DOHH2 (cell line): ENCODE results near the gene SCGB1C1.

Experiments used
- H3F3A ChIP-seq: fragments of 200-600 bp; sonication (generic), shearing (Covaris generic); 2 replicates; pipeline ENCODE4 v1.6.0; 2016; ENCODE audit warnings: antibody characterized with exemption, mild to moderate bottlenecking; ENCODE audit not compliant: control insufficient read depth, insufficient read depth
- H3K27ac ChIP-seq: fragments of 200-600 bp; sonication (generic); 2 replicates; pipeline ENCODE4 v1.5.1; 2014; ENCODE audit warnings: low read depth, mild to moderate bottlenecking, low read length, moderate library complexity
- H3K27me3 ChIP-seq: fragments of 200-600 bp; sonication (generic); 2 replicates; pipeline ENCODE4 v1.6.1; 2014; ENCODE audit warnings: mild to moderate bottlenecking, low read length, mixed read lengths; ENCODE audit not compliant: control insufficient read depth
- H3K36me3 ChIP-seq: fragments of 200-600 bp; sonication (generic); 2 replicates; pipeline ENCODE4 v1.6.1; 2014; ENCODE audit warnings: mild to moderate bottlenecking, low read length, moderate library complexity, mixed read lengths; ENCODE audit not compliant: control insufficient read depth
- H3K4me1 ChIP-seq: fragments of 200-600 bp; sonication (generic); 2 replicates; pipeline ENCODE4 v1.6.1; 2014; ENCODE audit warnings: mild to moderate bottlenecking, low read length, mixed read lengths; ENCODE audit not compliant: control insufficient read depth
- H3K4me2 ChIP-seq: fragments of 200-600 bp; sonication (generic); 2 replicates; pipeline ENCODE4 v1.6.0; 2014; ENCODE audit warnings: mild to moderate bottlenecking, low read length, moderate library complexity
- H3K4me3 ChIP-seq: fragments of 200-600 bp; sonication (generic); 2 replicates; pipeline ENCODE4 v1.5.1; 2014; ENCODE audit warnings: mild to moderate bottlenecking, low read length, mixed read lengths
- H3K79me2 ChIP-seq: fragments of 200-600 bp; sonication (generic); 2 replicates; pipeline ENCODE4 v1.6.1; 2014; ENCODE audit warnings: mild to moderate bottlenecking, low read length, mixed read lengths; ENCODE audit not compliant: control insufficient read depth
- H3K9me2 ChIP-seq: fragments of 200-600 bp; sonication (generic); replicated peaks from 2 replicates; pipeline ENCODE4 v1.6.1; 2014; ENCODE audit warnings: mild to moderate bottlenecking, low read length, mixed read lengths; ENCODE audit not compliant: control insufficient read depth
- H3K9me3 ChIP-seq: fragments of 200-600 bp; sonication (generic); 2 replicates; pipeline ENCODE4 v1.6.1; 2014; ENCODE audit warnings: antibody characterized with exemption, low read length, mixed read lengths; ENCODE audit not compliant: control insufficient read depth, insufficient read depth
- H4K20me1 ChIP-seq: fragments of 200-600 bp; sonication (generic); 2 replicates; pipeline ENCODE4 v1.6.0; 2014; ENCODE audit warnings: low read depth, mild to moderate bottlenecking, antibody characterized with exemption, low read length, moderate library complexity; ENCODE audit not compliant: control insufficient read depth, insufficient read depth
- EZH2phosphoT487 ChIP-seq: fragments of 200-600 bp; sonication (generic); IDR thresholded peaks from 2 replicates; pipeline ENCODE4 v1.6.1; 2017; ENCODE audit warnings: borderline replicate concordance, mild to moderate bottlenecking, antibody characterized with exemption, low read length, moderate library complexity, mixed read lengths
- TF ChIP-seq, protein P1 (sequence below): fragments of 200-600 bp; sonication (generic); IDR thresholded peaks from one replicate; pipeline ENCODE4 v1.5.1; 2014; ENCODE audit warnings: antibody characterized with exemption, mild to moderate bottlenecking, low read depth, low read length; ENCODE audit not compliant: poor library complexity, severe bottlenecking

Gene SCGB1C1

DNA sequence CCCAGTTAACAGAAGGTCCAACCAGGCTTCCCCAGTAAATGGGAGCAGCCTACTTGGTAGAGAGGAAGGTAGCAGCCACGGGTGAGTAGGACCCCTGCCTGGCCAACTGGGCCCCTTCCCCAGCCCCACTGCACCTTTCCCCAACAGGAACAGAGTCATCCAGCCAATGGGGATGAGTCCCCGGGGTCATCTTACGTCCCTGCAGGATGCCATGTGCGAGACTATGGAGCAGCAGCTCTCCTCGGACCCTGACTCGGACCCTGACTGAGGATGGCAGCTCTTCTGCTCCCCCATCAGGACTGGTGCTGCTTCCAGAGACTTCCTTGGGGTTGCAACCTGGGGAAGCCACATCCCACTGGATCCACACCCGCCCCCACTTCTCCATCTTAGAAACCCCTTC, 21.2 kb downstream of the SCGB1C1 start:
- Histone ChIP-seq H4K20me1 (peaks cover 11% of the 10 kb centered on the region), H3K9me2 (no peaks in the 10 kb centered on the region), H3K9me3 (no peaks in the 10 kb centered on the region), H3K79me2 (peaks cover 26% of the 10 kb centered on the region), H3K4me1 (peaks cover 14% of the 10 kb centered on the region), H3K4me2 (no peak overlapping the region), H3K27me3 (no peaks in the 10 kb centered on the region), H3F3A (peaks cover 4% of the 10 kb centered on the region; the same call in 1 of the 2 replicates), H3K27ac (no peak overlapping the region), H3K36me3 (peaks cover 72% of the 10 kb centered on the region), H3K4me3 (no peak overlapping the region)
- no peak for TF ChIP-seq EZH2phosphoT487
- TF ChIP-seq, protein P1, sequence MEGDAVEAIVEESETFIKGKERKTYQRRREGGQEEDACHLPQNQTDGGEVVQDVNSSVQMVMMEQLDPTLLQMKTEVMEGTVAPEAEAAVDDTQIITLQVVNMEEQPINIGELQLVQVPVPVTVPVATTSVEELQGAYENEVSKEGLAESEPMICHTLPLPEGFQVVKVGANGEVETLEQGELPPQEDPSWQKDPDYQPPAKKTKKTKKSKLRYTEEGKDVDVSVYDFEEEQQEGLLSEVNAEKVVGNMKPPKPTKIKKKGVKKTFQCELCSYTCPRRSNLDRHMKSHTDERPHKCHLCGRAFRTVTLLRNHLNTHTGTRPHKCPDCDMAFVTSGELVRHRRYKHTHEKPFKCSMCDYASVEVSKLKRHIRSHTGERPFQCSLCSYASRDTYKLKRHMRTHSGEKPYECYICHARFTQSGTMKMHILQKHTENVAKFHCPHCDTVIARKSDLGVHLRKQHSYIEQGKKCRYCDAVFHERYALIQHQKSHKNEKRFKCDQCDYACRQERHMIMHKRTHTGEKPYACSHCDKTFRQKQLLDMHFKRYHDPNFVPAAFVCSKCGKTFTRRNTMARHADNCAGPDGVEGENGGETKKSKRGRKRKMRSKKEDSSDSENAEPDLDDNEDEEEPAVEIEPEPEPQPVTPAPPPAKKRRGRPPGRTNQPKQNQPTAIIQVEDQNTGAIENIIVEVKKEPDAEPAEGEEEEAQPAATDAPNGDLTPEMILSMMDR: no peak

DNA sequence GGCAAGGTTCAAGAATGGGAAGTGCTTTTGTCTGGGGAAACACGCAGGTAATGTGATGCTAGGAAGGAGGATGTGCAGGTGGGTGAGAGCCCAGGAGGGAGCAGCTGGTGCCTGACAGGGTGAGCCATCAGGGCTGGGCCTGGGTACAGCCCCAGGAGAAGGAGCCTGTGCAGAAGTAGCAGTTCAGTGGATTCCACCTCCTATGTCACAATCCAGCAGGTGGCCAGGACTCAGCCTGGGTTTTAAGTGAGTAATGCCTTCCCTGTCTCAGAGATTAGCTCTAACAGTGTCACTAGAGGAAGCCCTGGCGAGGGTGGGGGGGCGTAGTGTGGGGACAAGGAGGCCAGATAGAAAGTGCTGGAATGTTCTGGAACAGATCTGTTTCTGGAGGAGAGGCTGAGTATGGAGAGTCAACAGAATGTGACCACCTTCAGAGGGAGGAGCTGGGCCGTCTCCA, 22.7 kb downstream of the SCGB1C1 start:
- H3K79me2 ChIP-seq: peaks cover 10% of the 10 kb centered on the region
- H3K9me2 ChIP-seq: no peaks in the 10 kb centered on the region
- no peak overlapping the region for H3K27ac ChIP-seq
- no peaks in the 10 kb centered on the region for H3K9me3 ChIP-seq
- no peak overlapping the region for H3K4me3 ChIP-seq
- TF ChIP-seq, protein P1: no peak
- H3K27me3 ChIP-seq: no peaks in the 10 kb centered on the region
- peaks cover 56% of the 10 kb centered on the region for H3K36me3 ChIP-seq
- peaks cover 3% of the 10 kb centered on the region; the same call in 1 of the 2 replicates for H4K20me1 ChIP-seq
- no peaks in the 10 kb centered on the region; the same call in 1 of the 2 replicates for H3K4me1 ChIP-seq
- peaks cover 4% of the 10 kb centered on the region; the same call in 1 of the 2 replicates for H3F3A ChIP-seq
- H3K4me2 ChIP-seq: no peak overlapping the region

DNA sequence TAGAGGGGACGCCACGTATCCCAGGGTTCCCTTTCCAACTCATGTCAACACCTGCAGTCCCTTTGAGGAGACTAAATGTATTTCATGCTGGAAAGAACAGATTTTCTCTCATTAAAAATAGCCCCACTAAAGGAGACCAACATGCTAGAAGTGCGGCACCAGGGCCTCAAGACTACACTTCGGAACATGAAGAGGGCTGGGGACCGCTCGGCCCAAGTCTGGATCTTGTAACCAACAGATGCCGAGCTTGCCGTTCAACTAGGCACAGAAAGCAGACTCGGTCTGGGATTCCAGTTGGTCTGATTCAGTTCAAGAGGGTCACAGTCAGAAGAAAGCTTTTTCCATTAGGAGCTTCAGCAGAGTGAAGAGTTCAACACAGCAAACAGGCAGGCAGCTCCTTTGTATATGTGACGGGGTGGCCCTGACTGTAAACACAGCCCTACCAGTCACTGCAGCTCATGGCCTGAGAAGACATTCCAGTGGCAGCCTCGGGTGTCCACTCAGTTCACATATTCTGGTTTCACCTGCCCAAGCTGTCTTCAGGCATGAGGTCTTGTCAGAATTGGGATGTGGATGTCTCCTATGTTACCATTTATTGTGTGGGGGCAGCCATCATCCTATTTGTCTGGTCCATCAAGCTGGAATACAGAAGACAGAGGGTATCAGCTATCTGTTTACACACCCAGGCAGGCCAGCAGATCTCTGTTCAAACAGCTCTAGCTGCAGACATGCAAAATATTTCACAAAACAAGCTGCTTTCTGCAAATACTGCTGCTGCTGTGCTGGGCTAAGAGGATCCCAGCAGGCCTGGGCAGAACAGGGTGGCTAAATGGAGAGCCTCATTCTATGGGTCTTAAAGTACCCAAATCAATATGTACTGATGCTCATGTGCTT, 23.4 kb downstream of the SCGB1C1 start:
- H3K4me3 ChIP-seq: no peak overlapping the region
- no peaks in the 10 kb centered on the region for H3K27me3 ChIP-seq
- no peaks in the 10 kb centered on the region for H3K9me3 ChIP-seq
- no peaks in the 10 kb centered on the region for H3K4me1 ChIP-seq
- H3K4me2 ChIP-seq: no peak overlapping the region
- H4K20me1 ChIP-seq: no peaks in the 10 kb centered on the region; the same call in 1 of the 2 replicates
- H3K36me3 ChIP-seq: peaks cover 49% of the 10 kb centered on the region
- no peak for TF ChIP-seq EZH2phosphoT487
- TF ChIP-seq, protein P1: no peak
- peaks cover 3% of the 10 kb centered on the region for H3K79me2 ChIP-seq
- peaks cover 4% of the 10 kb centered on the region; the same call in 1 of the 2 replicates for H3F3A ChIP-seq
- H3K27ac ChIP-seq: no peak overlapping the region
- H3K9me2 ChIP-seq: no peaks in the 10 kb centered on the region
